Fibroblast of upper back skin (primary cell): ENCODE results near the gene CCDC146.
"Not testable (repeated sequence)": the region's sequence is repeated elsewhere in the genome, so short reads cannot be mapped to it uniquely, and the experiment has no call there.

ENCODE experiments used
- DNase-seq: peaks from one replicate; pipeline ENCODE4 v3.0.0-alpha.2; 2013

Gene CCDC146

DNA sequence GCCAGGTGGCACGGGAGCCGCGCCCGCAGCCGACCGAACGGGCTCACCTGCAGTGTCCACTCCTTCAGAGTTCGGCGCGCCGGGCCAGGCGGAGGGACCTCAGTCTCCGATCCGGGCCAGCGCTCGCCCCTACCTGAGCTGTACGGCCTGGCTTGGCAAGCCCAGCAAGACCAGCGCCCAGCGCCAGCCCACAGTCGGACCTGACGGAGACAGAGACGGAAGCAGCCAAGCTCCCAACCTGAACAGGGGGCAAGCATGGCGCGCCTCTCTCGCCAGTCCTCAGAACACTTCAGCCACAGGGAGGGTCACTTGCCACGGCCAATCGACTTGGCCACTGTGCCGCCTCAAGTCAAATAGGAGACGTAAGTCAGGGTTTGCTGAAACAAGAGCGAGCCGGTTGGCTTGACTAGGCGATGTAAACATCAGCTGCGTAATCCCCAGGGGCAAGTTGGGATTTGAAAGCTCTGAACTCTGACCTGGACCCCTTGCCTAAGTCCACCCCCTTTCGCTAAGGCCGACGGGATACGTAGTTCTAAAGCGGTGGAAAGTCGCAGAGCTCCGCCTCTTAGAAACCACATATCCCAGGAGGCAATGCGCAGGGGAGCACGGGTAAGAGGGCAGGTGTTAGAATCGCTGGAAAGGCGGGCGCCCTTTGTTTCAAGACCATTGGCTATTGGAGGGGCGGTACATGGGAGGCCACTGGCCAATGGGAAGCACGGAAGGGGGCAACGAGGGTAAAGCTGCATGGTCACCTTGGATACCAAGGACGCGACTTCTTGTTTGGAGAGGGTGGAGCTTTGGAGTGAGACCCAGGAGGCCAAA, at the start of gene CCDC146:
CCDC146 (plus strand) TSS at position 756 of the 822 bp plus-strand sequence. CDS start 45,054 bp downstream, outside the sequence.
- peak; percentile 97 for DNase-seq

DNA sequence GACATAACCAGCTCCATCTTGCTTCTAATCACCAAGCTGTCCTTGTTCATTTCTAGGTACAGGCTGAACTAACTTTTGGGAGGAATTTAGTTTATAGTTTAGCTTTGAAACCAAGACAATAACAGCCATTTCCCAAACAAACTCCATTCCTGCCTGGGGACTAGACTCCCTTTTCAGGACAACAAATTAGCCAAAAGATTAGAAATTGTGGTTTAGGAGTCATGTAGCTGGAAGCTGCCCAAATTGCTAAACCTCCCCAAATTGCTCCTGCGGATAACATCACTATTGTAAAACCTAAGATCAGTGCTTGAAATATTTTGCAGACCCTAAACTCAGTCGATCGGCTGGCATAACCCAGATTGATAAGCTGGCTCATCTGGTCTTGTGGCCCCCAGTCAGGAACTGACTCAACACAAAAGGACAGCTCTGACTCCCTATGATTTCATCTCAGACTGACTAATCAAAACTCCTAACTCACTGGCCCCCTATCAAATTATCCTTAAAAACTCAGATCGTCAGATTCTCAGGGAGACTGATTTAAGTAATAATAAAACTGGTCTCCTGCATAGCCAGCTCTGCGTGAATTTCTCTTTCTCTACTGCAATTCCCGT, 47.5 kb upstream of the CCDC146 start:
- DNase-seq, result peak; percentile 2

GRCh38 chr7:77077060-77077459, 45.4 kb upstream of the CCDC146 start:
- not testable (repeated sequence) for DNase-seq

DNA sequence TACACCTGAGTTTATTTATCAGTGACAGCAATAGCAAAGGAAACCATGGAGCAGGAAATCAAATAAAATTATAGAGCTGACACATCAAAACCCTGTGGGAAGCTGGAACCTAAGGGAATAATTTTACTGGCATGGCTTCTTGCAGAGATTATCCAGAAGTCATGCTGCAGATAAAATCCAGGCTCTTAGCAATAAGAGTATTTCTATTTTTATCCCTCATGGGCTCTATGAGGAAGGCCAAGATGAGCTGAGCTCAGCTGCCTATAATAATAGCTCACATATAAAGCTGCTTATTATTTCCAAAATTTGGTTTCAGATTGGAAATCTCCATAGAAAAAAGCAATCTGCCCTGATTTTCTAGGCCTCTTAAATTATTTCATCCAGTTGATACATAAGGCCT, 43.3 kb upstream of the CCDC146 start:
- not testable (repeated sequence) for DNase-seq

DNA sequence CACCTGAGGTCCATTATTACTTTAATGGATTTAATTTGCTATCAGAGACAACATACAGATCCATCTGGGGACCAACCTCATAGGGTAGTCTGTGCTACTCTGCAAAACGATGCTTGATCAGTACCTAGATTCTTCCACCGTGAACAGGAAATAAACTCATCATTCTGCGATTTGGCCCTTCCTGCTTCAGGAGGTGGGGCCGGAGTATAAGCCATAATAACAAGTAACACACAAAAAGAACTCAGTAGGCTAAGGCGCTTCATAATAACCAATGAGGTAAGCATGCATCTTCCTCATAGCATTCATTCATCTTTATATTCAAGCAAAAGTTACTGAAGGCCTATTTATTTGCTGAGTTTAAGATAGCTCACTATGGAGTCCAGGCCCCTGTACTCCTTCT, 42.8 kb upstream of the CCDC146 start:
- not testable (repeated sequence) for DNase-seq

DNA sequence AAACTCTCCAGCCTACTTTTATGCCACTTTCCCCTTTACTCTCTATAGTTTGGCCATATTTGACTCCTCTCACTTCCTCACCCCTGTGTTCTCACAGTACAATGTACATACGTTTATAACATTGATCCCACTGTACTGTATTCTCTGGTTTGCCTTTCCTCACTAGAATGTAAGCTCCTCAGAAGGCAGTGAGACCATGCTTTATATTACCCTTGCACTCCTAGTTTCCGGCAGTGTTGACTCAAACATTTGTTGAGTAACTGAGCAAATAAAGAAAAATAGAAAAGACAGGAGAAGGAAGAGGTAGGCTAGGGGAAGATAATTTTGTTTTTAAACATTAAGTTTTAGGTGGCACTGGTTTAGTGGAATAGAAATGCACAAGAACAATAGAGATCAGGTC, 42.2 kb upstream of the CCDC146 start:
- not testable (repeated sequence) for DNase-seq

DNA sequence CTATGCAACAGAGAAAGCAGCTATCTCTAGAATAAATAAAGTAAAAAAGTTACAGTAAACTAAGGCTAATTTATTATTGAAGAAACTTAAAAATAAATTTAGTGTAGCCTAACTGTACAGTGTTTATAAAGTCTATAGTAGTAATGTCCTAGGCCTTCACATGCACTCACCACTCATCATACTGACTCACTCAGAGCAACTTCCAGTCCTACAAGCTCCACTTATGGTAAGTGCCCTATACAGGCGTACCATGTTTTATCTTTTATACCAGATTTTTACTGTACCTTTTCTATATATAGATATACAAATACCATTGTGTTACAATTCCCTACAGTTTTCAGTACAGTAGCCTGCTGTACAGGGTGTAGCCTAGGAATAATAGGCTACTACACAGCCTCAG, 40.2 kb upstream of the CCDC146 start:
- not testable (repeated sequence) for DNase-seq

GRCh38 chr7:77092301-77092700, 30.1 kb upstream of the CCDC146 start:
- not testable (repeated sequence) for DNase-seq

- not testable (repeated sequence) for DNase-seq
These were observed 21.9 kb upstream of the CCDC146 start for GRCh38 chr7:77100501-77100900.

DNA sequence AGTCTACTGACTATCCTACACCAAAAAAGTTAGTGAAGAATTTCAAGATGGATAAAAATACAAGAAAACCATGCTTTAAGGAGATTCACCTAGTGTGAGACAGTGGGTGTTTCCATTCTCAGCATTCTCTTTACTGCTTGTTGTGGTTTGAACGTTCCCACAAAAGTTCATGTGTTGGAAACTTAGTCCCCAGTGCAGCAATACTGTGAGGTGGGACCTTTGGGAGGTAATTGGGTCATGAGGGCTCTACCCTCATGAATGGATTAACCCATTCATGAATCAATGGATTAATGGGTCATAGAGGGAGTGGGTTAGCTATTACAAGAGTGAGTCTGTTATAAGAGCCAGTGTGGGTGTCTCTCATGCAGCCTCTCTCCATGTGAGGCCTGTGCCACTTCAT, 21.2 kb upstream of the CCDC146 start:
- DNase-seq, result not testable (repeated sequence)

- not testable (repeated sequence) for DNase-seq
These were observed 19.7 kb upstream of the CCDC146 start for GRCh38 chr7:77102671-77103070.

DNA sequence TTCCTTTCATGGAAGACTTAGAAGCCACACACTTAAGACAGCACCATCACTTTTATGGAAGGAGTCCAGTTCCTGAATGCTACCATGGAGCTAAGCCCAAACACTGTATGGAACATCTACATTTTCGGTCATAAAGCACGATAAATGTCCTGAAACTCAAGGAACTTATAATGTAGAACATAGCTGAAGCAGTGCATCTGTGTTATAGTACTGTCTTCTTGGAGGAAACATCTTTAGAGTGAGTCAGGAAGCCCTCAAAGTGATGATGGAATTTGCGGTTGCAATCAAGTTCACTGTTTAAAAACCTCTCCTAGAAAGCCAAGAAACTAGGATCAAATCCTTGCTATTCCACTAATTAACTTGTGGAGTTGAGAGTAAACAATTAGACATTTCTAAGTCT, 16.5 kb upstream of the CCDC146 start:
- DNase-seq, result peak; percentile 31

DNA sequence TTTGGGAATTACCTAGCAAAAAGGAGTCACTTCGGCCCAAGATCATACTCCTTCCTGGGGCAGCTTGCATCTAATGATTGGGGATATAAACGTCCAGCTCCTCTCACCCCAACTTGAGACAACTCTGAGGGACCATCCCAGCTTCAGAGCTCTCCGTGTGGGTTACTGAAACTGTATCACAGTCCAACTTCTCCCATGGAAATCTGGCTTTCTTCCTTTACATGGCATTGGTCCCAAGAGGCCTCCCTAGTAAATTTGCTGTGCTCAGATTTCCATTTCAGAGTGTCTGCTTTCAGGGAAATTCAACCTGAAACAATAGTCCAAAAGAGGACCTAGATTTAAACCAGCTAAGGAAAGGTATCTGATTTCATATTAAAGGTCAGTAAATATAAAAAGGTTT, 14.8 kb upstream of the CCDC146 start:
- DNase-seq, result not testable (repeated sequence)

DNA sequence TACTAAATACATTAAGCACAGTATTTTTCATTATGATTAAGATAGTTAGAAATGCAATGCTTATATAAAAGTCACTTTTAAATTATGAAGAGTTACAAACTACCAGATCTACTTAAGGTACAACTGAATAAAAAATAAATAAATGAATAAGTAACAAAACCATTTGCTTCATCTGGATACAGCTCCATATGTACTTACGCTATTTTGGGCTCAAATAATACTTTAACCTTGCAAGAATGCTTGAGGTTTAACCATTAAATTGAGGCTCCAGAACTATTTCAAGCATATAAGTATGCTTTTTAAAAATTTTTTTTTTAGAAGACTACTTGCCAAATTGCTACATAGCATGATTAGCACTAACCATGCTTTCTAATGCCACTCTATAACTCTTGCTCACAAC, 14.1 kb upstream of the CCDC146 start:
- DNase-seq, result peak; percentile 0

- DNase-seq, result not testable (repeated sequence)
These were observed 9.6 kb upstream of the CCDC146 start for GRCh38 chr7:77112719-77113306.

DNA sequence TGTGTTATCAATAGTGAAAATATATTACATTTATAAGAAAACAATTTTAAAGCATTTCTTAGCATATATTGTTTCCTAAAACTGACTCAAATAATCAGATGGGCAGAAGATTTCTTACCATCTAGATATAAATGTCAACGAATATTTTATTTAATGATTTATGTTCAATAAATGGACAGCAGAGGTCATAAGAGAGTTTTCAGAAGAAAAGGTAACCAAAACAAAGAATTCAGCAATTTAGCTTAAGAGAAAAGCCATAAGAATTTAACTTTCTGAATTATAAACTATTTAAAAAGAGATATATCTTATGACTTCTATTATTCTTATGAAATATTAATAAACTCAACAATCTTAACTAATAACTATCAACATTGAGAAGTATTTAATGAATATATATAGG, 3.1 kb downstream of the CCDC146 start:
- peak; percentile 6 for DNase-seq

- DNase-seq, result not testable (repeated sequence)
These were observed 4.6 kb downstream of the CCDC146 start for GRCh38 chr7:77127009-77127408.

DNA sequence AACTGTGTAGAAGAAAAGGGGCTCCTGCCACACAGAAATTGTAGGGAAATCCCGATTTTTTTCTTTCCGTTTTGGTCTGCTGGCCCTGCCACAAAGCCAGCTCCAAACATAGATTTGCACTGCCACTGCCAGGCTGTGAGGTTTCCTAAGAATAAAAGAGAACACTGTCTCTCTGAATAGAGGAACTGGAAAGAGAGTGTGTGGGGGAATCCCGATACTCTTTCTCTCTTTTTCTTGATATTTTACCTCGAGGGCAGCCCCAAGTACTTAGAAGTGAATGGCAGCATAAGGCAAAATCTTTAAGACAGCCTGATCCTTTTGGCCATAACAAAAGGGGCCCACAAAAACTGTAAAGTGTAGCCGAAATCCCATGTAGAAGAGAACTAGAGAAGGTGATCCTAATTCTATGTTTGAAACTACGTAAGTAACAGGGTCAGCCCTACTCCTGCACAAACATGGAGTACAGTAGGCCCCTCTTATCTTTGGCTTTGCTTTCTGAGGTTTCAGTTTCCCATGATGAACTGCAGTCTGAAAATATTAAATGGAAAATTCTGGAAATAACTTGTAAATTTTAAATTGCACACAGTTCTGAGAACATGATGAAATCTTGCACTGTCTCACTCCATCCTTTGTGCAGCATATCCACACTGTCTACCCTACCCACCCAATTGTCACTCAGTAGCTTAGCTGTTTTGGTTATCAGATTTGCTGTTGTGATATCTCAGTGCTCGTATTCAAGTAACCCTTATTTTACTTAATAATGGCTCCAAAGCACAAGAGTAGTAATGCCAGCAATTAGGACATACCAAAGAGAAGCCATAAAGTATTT, 6.4 kb downstream of the CCDC146 start:
- DNase-seq, result not testable (repeated sequence)

DNA sequence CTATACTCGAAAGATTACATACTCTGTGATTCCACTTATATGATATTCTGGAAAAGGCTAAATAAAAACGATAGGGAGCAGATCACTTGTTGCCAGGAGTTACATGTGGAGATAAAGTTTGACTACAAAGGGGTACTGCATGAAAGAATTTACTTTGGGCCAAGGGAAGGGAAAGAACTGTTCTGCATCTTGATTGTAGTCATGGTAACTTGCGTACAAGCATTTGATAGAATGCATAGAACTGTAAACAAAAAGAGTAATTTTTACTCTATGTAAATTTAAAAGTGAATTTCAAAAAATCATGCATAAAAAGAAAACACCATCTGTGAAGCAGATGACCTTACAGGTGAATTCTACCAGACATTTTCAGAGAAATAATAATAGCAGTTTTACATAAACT, 9.4 kb downstream of the CCDC146 start:
- not testable (repeated sequence) for DNase-seq

- not testable (repeated sequence) for DNase-seq
These were observed 16.3 kb downstream of the CCDC146 start for GRCh38 chr7:77138668-77139067.

DNA sequence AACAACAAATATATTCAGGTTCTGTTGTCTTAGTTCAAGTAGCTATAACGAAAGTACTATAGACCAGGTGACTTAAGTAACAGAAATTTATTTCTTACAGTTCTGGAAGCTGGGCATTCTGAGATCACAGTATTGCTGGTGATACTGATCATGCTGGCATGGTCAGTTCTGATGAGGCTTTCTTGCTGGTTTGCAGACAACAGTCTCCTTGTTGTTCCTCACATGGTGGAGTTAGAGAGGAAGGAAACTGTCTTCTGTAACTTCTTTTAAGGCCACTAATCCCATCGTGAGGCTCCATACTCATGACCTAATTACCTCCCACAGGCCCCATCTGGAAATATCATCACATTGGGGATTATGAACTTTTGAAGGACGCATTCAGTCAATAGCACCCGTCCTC, 17.9 kb downstream of the CCDC146 start:
- not testable (repeated sequence) for DNase-seq

GRCh38 chr7:77152232-77152631, 29.8 kb downstream of the CCDC146 start:
- DNase-seq, result peak; percentile 47

GRCh38 chr7:77154917-77155464, 32.6 kb downstream of the CCDC146 start:
- DNase-seq, result peak; percentile 1
